ENCODE results near the gene TNS1.

The TNS1 gene

GRCh38 chr2:217875556-217876252, 127.1 kb downstream of the TNS1 start:
- no peak for TF ChIP-seq CTCF (IDR thresholded peaks at IDR 0.05; ENCODE audit: insufficient read depth, low read depth, low read length, missing control alignments)
- no peak overlapping the region for H3K4me3 ChIP-seq (ENCODE audit: low read length)

GRCh38 chr2:217875138-217875537, 127.7 kb downstream of the TNS1 start:
- no peak for TF ChIP-seq CTCF (IDR thresholded peaks at IDR 0.05; ENCODE audit: insufficient read depth, low read depth, low read length, missing control alignments)
- DNase-seq (ENCODE audit: low read depth): no peak

More at GRCh38 chr2:217875556-217876252, 127.1 kb downstream of the TNS1 start:
- no peak for DNase-seq (ENCODE audit: low read depth)

GRCh38 chr2:217873371-217873770, 129.4 kb downstream of the TNS1 start:
- no peak for TF ChIP-seq CTCF (IDR thresholded peaks at IDR 0.05; ENCODE audit: insufficient read depth, low read depth, low read length, missing control alignments)
- DNase-seq (ENCODE audit: low read depth): no peak
- no peak overlapping the region for H3K4me3 ChIP-seq (ENCODE audit: low read length)

More at GRCh38 chr2:217875138-217875537, 127.7 kb downstream of the TNS1 start:
- no peak overlapping the region for H3K4me3 ChIP-seq (ENCODE audit: low read length)

- H3K4me3 ChIP-seq (ENCODE audit: low read length): no peak overlapping the region
- peak; percentile 14 for TF ChIP-seq CTCF (IDR thresholded peaks at IDR 0.05; ENCODE audit: insufficient read depth, low read depth, low read length, missing control alignments)
- no peak for DNase-seq (ENCODE audit: low read depth)
Measured at GRCh38 chr2:217872319-217872718, 130.5 kb downstream of the TNS1 start.

GRCh38 chr2:217870528-217871011, 132.2 kb downstream of the TNS1 start:
- DNase-seq (ENCODE audit: low read depth): no peak
- H3K4me3 ChIP-seq (ENCODE audit: low read length): no peak overlapping the region
- no peak for TF ChIP-seq CTCF (IDR thresholded peaks at IDR 0.05; ENCODE audit: insufficient read depth, low read depth, low read length, missing control alignments)

GRCh38 chr2:217868911-217869334, 133.9 kb downstream of the TNS1 start:
- TF ChIP-seq CTCF (IDR thresholded peaks at IDR 0.05; ENCODE audit: insufficient read depth, low read depth, low read length, missing control alignments): no peak
- DNase-seq (ENCODE audit: low read depth): no peak
- H3K4me3 ChIP-seq (ENCODE audit: low read length): no peak overlapping the region

All from epithelial cell of esophagus (primary cell).